Fibroblast of lung (primary cell): ENCODE data around the gene CTNNA2.

Experiments used
- EZH2 ChIP-seq: IDR thresholded peaks from 2 replicates; pipeline ENCODE4 v1.5.1; 2012; ENCODE audit warnings: low read length, control low read depth, mild to moderate bottlenecking; ENCODE audit errors: missing control alignments
- TF ChIP-seq, protein P1 (sequence below), 2 donors: IDR thresholded peaks in 1 of 2; conservative IDR thresholded peaks in 1 of 2; 1 replicate in 1 of 2; 2 replicates in 1 of 2; pipeline ENCODE4 v1.5.1; 2011 to 2012; ENCODE audit warnings: low read length in 2 of 2, control low read depth in 1 of 2, inconsistent platforms in 1 of 2, low read depth in 1 of 2, mild to moderate bottlenecking in 1 of 2

DNA sequence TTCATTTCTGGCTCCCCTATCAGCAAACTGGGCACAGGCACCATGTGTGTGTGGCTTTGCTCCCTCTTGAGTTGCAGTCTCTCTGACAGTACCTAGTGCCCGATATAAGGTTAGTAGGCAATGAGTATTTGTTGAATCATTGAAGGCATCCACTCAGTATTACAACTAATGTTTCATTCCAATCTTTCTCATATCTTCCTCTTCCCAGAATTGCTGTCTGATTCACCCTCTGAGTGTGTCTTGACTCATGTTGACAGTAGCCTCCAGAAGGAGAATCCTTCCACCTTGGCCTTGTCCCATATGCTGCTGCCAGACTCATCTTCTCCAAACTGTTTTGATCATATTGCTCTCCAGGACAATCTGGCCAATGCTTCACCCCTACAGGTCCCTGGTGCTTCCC, 589.2 kb downstream of the CTNNA2 start:
- TF ChIP-seq, protein P1, sequence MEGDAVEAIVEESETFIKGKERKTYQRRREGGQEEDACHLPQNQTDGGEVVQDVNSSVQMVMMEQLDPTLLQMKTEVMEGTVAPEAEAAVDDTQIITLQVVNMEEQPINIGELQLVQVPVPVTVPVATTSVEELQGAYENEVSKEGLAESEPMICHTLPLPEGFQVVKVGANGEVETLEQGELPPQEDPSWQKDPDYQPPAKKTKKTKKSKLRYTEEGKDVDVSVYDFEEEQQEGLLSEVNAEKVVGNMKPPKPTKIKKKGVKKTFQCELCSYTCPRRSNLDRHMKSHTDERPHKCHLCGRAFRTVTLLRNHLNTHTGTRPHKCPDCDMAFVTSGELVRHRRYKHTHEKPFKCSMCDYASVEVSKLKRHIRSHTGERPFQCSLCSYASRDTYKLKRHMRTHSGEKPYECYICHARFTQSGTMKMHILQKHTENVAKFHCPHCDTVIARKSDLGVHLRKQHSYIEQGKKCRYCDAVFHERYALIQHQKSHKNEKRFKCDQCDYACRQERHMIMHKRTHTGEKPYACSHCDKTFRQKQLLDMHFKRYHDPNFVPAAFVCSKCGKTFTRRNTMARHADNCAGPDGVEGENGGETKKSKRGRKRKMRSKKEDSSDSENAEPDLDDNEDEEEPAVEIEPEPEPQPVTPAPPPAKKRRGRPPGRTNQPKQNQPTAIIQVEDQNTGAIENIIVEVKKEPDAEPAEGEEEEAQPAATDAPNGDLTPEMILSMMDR (conservative IDR thresholded peaks at IDR 0.05 in 1 of 2, IDR thresholded peaks at IDR 0.05 in 1 of 2; ENCODE audit: low read depth in 1 of 2, low read length in 2 of 2), result no peak
- no peak for TF ChIP-seq EZH2
